Activated T-cell treated with anti-CD3 and anti-CD28 coated beads, Interleukin-2, amount 50 U/mL, for 24 hours (primary cell): ENCODE measurements around the gene MDP1.

Experiments
- DNase-seq: peaks from one replicate; pipeline ENCODE4 v3.0.0-alpha.2; 2020
- H3K27ac Mint-ChIP-seq: 2 replicates; pipeline ENCODE4 v1.8.0; 2020; ENCODE audit warnings: mild to moderate bottlenecking, mixed read lengths
- H3K27me3 Mint-ChIP-seq: 2 replicates; pipeline ENCODE4 v1.8.0; 2020; ENCODE audit warnings: mixed read lengths
- H3K36me3 Mint-ChIP-seq: 2 replicates; pipeline ENCODE4 v1.8.0; 2020; ENCODE audit warnings: low read depth, mixed read lengths
- H3K4me1 Mint-ChIP-seq: 2 replicates; pipeline ENCODE4 v1.8.0; 2020; ENCODE audit warnings: low read depth, mixed read lengths
- H3K4me3 Mint-ChIP-seq: 2 replicates; pipeline ENCODE4 v1.8.0; 2020; ENCODE audit warnings: mild to moderate bottlenecking, moderate library complexity, mixed read lengths
- H3K9me3 Mint-ChIP-seq: 2 replicates; pipeline ENCODE4 v1.8.0; 2020; ENCODE audit warnings: mixed read lengths

Gene MDP1

DNA sequence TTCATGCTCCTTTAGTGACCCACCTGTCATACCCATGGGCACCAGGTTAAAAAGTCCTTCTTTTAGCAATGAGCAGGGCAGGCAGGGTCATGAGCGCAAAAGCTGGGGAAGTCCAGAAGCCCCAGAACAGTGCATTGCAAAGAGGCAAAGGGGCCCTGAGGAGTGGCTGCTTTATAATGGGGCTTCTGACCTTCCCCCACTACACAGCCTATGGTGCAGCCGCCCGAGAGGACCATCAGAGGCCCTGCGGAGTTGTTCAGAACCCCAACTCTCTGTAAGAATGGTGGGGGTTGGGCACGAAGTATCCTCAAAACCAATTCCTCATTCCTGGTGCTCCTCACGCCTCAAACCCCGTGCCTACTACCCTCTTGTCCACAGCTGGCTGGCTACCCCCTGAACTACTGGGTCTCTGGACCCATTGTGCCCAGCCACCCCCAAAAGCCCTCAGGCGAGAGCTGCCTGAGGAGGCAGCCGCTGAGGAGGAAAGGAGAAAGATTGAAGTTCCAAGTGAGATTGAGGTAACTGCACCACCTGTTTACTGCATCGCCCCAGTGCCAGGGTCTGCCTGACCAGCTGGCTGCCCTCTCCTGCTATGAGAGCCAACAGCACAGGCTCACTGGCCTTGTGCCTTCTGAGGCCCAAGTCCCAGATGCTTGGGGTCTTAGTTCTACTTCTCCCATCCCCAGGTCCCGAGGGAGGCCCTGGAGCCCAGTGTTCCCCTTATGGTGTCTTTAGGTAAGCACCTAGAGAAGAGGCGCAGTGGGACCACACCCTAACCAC, 37.3 kb downstream of the MDP1 start:
- DNase-seq: peak; percentile 33
- H3K27ac Mint-ChIP-seq: peak overlapping the region; percentile 76
- peaks cover 3% of the 10 kb centered on the region for H3K4me1 Mint-ChIP-seq
- H3K36me3 Mint-ChIP-seq: peaks cover 84% of the 10 kb centered on the region
- no peaks in the 10 kb centered on the region for H3K9me3 Mint-ChIP-seq
- no peak overlapping the region for H3K4me3 Mint-ChIP-seq
- H3K27me3 Mint-ChIP-seq: no peaks in the 10 kb centered on the region

DNA sequence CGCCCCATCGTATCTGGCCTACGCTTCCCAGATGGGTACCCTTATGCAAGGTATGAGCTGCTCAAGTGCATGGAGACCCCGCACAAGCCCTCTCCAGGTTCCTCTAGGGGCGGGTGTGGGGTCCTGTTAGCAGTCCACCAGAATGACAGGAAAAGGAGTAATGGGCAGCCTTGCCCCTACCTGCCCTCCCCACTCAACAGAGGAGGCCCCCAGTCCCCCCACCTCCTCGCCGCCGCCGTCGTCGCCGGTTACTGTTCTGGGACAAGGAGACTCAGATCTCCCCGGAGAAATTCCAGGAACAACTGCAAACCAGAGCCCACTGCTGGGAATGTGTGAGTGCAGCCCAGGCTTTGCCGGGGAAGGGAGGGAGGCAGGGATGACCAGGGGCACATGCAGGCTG, 38.0 kb downstream of the MDP1 start:
- peak; percentile 35 for DNase-seq
- Mint-ChIP-seq H3K4me3 (no peak overlapping the region), H3K27ac (no peak overlapping the region), H3K27me3 (no peaks in the 10 kb centered on the region), H3K36me3 (peaks cover 84% of the 10 kb centered on the region), H3K4me1 (peaks cover 3% of the 10 kb centered on the region), H3K9me3 (no peaks in the 10 kb centered on the region)

DNA sequence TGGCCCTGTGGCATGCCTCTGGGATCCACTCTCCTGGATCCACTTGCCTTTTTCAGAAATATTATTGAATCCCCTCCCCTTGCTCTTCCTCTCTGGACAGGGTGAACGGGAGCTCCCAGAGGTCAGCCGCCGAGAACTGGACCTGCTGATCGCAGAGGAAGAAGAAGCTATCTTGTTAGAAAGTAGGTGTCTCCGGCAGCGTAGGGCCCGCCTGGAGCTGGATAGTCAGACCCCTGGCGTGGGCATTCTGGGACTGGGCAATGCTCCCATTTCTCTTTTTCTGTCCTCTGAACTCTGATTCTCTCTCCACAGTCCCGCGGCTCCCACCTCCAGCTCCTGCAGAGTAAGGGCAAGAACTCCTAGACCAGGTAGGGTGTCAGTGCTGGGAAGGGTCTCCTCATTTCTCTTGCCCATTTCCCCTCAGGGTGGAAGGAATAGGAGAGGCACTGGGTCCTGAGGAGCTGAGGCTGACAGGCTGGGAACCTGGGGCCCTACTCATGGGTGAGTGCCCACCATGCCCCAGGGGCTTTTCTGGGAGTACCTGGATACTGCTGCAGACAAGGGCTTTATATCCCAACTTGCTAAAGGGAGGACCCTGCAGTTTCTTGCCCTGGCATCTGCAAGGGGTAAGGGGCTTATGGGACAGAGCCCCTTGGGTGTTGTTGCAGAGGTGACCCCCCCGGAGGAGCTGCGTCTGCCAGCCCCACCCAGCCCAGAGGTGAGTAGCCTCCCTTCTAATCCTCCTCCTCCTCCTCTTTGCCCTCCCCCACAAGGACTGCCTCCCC, 38.6 kb downstream of the MDP1 start:
- peaks cover 3% of the 10 kb centered on the region for H3K4me1 Mint-ChIP-seq
- no peaks in the 10 kb centered on the region for H3K27me3 Mint-ChIP-seq
- H3K36me3 Mint-ChIP-seq: peaks cover 83% of the 10 kb centered on the region
- H3K27ac Mint-ChIP-seq: peak overlapping the region; percentile 35
- no peaks in the 10 kb centered on the region for H3K9me3 Mint-ChIP-seq
- no peak for DNase-seq
- H3K4me3 Mint-ChIP-seq: no peak overlapping the region

DNA sequence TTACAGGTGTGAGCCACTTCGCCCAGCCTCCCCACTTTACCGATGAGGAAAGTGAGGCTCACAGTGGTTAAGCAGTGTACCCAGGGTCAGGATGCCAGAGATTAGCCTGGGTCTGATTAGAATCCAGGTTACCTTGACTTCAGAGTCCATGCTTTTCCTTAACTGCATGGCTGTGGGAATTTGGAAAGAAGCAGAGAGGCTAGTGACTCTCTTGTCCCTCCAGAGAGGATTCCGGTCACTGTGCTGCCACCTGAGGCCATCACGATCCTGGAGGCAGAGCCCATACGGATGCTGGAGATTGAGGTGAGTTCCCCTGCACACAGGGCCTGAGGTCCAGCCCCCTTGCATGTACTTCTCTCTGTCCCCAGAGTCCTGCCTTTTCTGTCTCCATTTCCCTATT, 39.3 kb downstream of the MDP1 start:
- H3K4me1 Mint-ChIP-seq: peaks cover 7% of the 10 kb centered on the region
- H3K27me3 Mint-ChIP-seq: no peaks in the 10 kb centered on the region
- peaks cover 81% of the 10 kb centered on the region for H3K36me3 Mint-ChIP-seq
- peak overlapping the region; percentile 35 for H3K27ac Mint-ChIP-seq
- DNase-seq: no peak
- no peaks in the 10 kb centered on the region for H3K9me3 Mint-ChIP-seq
- no peak overlapping the region for H3K4me3 Mint-ChIP-seq

DNA sequence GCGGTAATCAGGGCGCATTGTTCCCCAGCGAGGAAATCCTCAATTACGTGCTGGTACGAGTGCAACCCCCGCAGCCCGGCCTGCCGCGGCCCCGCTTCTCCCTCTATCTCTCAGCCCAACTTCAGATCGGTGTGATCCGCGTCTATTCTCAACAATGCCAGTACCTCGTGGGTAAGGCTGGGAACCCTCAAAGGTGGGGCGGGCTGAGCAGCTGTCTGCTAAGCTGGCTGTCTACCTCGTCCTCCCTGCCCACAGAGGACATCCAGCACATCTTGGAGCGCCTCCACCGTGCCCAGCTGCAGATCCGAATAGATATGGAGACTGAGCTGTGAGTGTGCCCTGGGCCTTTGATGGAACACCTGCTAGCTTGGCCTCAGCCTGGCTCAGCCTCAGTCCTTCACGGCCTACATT, 43.0 kb downstream of the MDP1 start:
- peaks cover 19% of the 10 kb centered on the region for H3K4me1 Mint-ChIP-seq
- H3K4me3 Mint-ChIP-seq: peak overlapping the region; percentile 38
- H3K36me3 Mint-ChIP-seq: peaks cover 71% of the 10 kb centered on the region
- DNase-seq: peak; percentile 41
- no peaks in the 10 kb centered on the region for H3K27me3 Mint-ChIP-seq
- peak overlapping the region; percentile 42 for H3K27ac Mint-ChIP-seq
- no peaks in the 10 kb centered on the region for H3K9me3 Mint-ChIP-seq

DNA sequence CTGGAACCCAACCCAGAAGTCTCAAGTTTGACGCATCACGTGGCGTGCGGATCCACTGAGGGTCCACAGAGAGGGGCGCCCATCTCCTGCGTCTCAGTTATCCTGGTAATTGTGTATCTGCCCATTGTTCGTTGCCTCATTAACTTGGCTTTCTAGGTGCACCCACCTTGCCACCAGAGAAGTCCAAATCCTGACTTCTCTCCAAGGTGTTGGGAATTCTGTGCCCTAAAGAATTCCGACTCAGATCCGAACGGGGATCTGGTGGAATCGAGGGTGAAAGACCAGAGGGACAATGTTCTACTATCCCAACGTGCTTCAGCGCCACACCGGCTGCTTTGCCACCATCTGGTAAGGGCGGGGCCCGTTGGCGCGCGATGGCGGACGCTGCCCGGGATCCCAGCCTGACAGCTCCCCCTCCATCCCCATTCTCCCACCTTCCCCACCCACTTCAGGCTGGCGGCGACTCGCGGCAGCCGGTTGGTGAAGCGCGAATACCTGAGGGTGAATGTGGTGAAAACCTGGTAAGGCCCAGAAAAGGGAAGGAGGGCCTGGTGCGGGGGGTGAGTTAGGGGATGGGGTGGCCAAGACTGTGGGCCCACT, 43.5 kb downstream of the MDP1 start:
- Mint-ChIP-seq H3K36me3 (peaks cover 71% of the 10 kb centered on the region), H3K9me3 (no peaks in the 10 kb centered on the region), H3K4me1 (peaks cover 22% of the 10 kb centered on the region), H3K27me3 (no peaks in the 10 kb centered on the region), H3K27ac (peak overlapping the region; percentile 44), H3K4me3 (peak overlapping the region; percentile 55)
- DNase-seq: no peak

DNA sequence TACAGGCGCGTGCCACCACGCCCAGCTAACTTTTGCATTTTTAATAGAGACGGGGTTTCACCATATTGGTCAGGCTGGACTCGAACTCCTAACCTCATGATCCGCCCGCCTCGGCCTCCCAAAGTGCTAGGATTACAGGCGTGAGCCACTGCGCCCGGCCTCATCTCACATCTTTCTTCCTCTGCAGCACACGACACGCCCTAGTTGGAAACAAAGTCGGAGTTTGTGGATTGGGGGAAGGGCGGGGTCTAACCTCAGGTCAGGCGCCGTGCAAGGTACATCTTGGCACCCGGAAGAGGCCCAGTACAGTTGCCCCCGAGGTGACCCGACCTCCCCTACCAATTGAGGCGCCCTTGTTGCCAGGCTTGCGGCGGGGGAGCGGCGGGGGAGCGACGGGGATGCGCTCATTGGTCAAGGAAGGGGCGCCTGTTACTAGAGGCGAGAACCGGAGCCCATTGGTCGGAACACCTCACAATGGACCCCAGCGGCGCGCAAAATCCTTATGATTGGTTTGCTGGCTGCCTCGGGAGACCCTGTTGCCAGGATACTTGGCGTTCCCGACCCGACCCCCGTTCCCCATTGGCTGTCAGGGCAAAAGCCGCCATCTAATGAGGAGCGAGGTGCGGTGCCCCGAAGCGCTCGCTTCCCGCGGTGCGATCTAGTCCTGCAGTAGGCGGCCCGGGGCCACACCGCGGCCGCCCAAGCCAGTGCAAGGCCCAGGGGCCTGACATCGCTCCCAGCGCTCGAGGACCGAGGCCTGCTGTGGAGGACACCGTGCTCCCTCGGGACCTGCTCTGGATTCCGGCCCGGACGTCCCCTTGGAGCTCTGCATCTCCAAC, 44.2 kb downstream of the MDP1 start, which contains the start of gene REC8:
Gene REC8, plus strand, starts transcription at position 659 of the 839 bp plus-strand sequence. CDS start 473 bp downstream, outside the sequence.
- peaks cover 26% of the 10 kb centered on the region for H3K4me1 Mint-ChIP-seq

DNA sequence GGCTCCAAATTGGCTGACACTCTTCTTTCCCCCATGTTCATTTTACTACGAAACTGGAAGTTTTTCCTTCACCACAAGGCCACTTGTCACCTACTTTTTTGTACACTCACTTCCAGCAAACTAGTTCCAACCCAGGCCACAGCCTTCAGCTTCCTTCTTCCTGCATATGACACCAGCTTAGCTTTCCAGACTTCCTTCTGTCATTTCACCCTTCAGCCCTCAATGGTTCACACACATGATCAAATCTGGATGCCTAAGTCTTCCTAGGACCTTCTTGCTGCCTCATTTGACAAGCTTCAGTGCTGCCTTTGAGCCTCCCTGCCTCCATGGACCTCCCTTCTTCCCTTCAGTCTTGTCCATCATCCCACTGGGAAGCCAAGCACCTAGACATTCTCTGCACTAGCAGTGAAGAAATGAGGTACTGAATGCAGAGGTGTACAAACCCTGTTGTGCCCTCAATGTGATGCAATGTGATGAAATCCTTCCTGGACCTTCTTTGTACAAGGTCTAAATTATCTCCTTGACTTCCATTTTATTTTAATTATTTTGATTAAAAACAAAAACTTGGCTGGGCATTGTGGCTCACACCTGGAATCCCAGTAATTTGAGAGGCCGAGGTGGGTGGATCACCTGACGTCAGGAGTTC, 48.3 kb downstream of the MDP1 start:
- peaks cover 87% of the 10 kb centered on the region for H3K36me3 Mint-ChIP-seq
- H3K27me3 Mint-ChIP-seq: no peaks in the 10 kb centered on the region
- peaks cover 56% of the 10 kb centered on the region for H3K4me1 Mint-ChIP-seq
- H3K27ac Mint-ChIP-seq: peak overlapping the region; percentile 76
- no peaks in the 10 kb centered on the region for H3K9me3 Mint-ChIP-seq
- H3K4me3 Mint-ChIP-seq: no peak overlapping the region
- DNase-seq: no peak

More for the DNA sequence above, 44.2 kb downstream of the MDP1 start, which contains the start of gene REC8:
- H3K27me3 Mint-ChIP-seq: no peaks in the 10 kb centered on the region
- peak within 1 kb of the TSS; percentile 86 for H3K27ac Mint-ChIP-seq
- peaks cover 72% of the 10 kb centered on the region for H3K36me3 Mint-ChIP-seq
- H3K9me3 Mint-ChIP-seq: no peaks in the 10 kb centered on the region
- H3K4me3 Mint-ChIP-seq: peak within 1 kb of the TSS; percentile 69
- DNase-seq: peak; percentile 81

DNA sequence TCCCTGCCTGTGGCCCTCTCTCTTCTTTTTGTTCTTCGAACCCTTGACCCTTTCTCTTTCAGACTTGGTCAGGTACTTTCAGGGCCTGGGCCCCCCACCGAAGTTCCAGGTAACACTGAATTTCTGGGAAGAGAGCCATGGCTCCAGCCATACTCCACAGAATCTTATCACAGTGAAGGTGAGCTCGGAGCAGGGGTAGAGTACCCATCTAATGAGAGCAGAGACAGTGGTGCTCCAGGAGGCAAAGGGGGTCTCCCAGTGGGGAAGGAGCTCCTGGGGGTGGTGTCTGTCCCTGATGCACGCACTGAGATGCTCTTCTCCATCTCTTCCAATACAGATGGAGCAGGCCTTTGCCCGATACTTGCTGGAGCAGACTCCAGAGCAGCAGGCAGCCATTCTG, 50.1 kb downstream of the MDP1 start:
- Mint-ChIP-seq H3K27ac (peak overlapping the region; percentile 100), H3K4me1 (peaks cover 60% of the 10 kb centered on the region), H3K4me3 (no peak overlapping the region), H3K27me3 (no peaks in the 10 kb centered on the region), H3K9me3 (no peaks in the 10 kb centered on the region), H3K36me3 (peaks cover 92% of the 10 kb centered on the region)
- DNase-seq: no peak

DNA sequence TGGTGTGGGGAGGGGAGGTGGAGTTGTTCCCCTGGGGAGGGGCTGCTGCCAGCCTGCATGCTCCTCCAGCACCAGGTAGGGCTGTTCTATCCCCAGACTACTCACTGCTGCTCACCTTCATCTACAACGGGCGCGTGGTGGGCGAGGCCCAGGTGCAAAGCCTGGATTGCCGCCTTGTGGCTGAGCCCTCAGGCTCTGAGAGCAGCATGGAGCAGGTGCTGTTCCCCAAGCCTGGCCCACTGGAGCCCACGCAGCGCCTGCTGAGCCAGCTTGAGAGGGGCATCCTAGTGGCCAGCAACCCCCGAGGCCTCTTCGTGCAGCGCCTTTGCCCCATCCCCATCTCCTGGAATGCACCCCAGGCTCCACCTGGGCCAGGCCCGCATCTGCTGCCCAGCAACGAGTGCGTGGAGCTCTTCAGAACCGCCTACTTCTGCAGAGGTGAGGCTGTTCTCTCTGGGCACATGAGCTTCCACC, 51.3 kb downstream of the MDP1 start:
- Mint-ChIP-seq H3K4me3 (no peak overlapping the region), H3K9me3 (no peaks in the 10 kb centered on the region), H3K36me3 (peaks cover 94% of the 10 kb centered on the region), H3K27ac (peak overlapping the region; percentile 100), H3K4me1 (peaks cover 67% of the 10 kb centered on the region), H3K27me3 (no peaks in the 10 kb centered on the region)
- DNase-seq: no peak
